HepG2 (cell line): ENCODE measurements around the gene ARHGDIA. TPM values are rescaled to one million over a fixed set of nuclear protein-coding genes. Genes with fewer than 3 reads are reported as not detected.

Experiments
- CCDC6 ChIP-seq: sonication (generic); formaldehyde crosslinking; IDR thresholded peaks from 2 replicates; pipeline ENCODE4 v1.8.1; 2022; ENCODE audit warnings: mild to moderate bottlenecking, missing genetic modification reagents, moderate library complexity
- DDIT3 ChIP-seq: sonication (generic); formaldehyde crosslinking; IDR thresholded peaks from 2 replicates; pipeline ENCODE4 v1.4.0; 2020; ENCODE audit warnings: mild to moderate bottlenecking, missing genetic modification reagents
- DMAP1 ChIP-seq: IDR thresholded peaks from 2 replicates; pipeline ENCODE4 v1.6.1; 2016
- KDM5A ChIP-seq: fragments of 200-600 bp; sonication (generic); IDR thresholded peaks from 2 replicates; pipeline ENCODE4 v1.7.0; 2018; ENCODE audit warnings: antibody characterized with exemption, mild to moderate bottlenecking, low read length, borderline replicate concordance
- MTA3 ChIP-seq: sonication (generic); formaldehyde crosslinking; IDR thresholded peaks from 2 replicates; pipeline ENCODE4 v1.4.0; 2020; ENCODE audit warnings: missing genetic modification reagents
- SATB2 ChIP-seq: sonication (generic); formaldehyde crosslinking; IDR thresholded peaks from 2 replicates; pipeline ENCODE4 v1.5.0; 2020; ENCODE audit warnings: missing genetic modification reagents
- TBP ChIP-seq: sonication (generic); formaldehyde crosslinking; IDR thresholded peaks from 2 replicates; pipeline ENCODE4 v1.5.0; 2020; ENCODE audit warnings: missing genetic modification reagents
- TCF12 ChIP-seq, 2 experiments: fragments of 450-650 bp in 1 of 2; sonication (generic) in 1 of 2; formaldehyde crosslinking in 1 of 2; IDR thresholded peaks; 2 replicates each; pipeline versions ENCODE4 v1.6.1 to v1.8.0; 2017 to 2022; ENCODE audit warnings: antibody characterized with exemption in 1 of 2, mild to moderate bottlenecking in 1 of 2, missing genetic modification reagents in 1 of 2, moderate library complexity in 1 of 2
- TOPORS ChIP-seq: sonication (generic); formaldehyde crosslinking; IDR thresholded peaks from 2 replicates; pipeline ENCODE4 v1.8.0; 2023; ENCODE audit warnings: mild to moderate bottlenecking, missing genetic modification reagents
- ZC3H4 ChIP-seq: sonication (generic); formaldehyde crosslinking; IDR thresholded peaks from 2 replicates; pipeline ENCODE4 v1.4.0; 2020; ENCODE audit warnings: missing genetic modification reagents, borderline replicate concordance
- ZFP37 ChIP-seq: sonication (generic); formaldehyde crosslinking; IDR thresholded peaks from 2 replicates; pipeline ENCODE4 v1.4.0; 2020; ENCODE audit warnings: missing genetic modification reagents, borderline replicate concordance
- ZFX ChIP-seq: sonication (generic); formaldehyde crosslinking; IDR thresholded peaks from 2 replicates; pipeline ENCODE4 v1.4.0; 2020; ENCODE audit warnings: mild to moderate bottlenecking, low read depth, missing genetic modification reagents, moderate library complexity
- ZNF512 ChIP-seq: sonication (generic); formaldehyde crosslinking; IDR thresholded peaks from 2 replicates; pipeline ENCODE4 v1.4.0; 2020; ENCODE audit warnings: mild to moderate bottlenecking, missing genetic modification reagents
- ZNF546 ChIP-seq: sonication (generic); formaldehyde crosslinking; conservative IDR thresholded peaks from 2 replicates; pipeline ENCODE4 v1.8.1; 2023; ENCODE audit warnings: mild to moderate bottlenecking, missing genetic modification reagents
- ZNF691 ChIP-seq: sonication (generic); formaldehyde crosslinking; IDR thresholded peaks from 2 replicates; pipeline ENCODE4 v1.4.0; 2020; ENCODE audit warnings: missing genetic modification reagents, low read depth, mild to moderate bottlenecking, borderline replicate concordance
- ZSCAN29 ChIP-seq: sonication (generic); formaldehyde crosslinking; conservative IDR thresholded peaks from 2 replicates; pipeline ENCODE4 v1.4.0; 2020; ENCODE audit warnings: mild to moderate bottlenecking, missing genetic modification reagents
- ZSCAN31 ChIP-seq: sonication (generic); formaldehyde crosslinking; IDR thresholded peaks from 2 replicates; pipeline ENCODE4 v1.5.0; 2020; ENCODE audit warnings: low read depth, mild to moderate bottlenecking, missing genetic modification reagents
- polyA plus RNA-seq, 8 experiments: library from polyadenylated mRNA; depleted of rRNA in 3 of 8; stranded (reverse) in 7 of 8; unstranded in 1 of 8; fragments of >200 nt; fragmentation: Illumina TruSeq in 4 of 8; extraction: Trizol in 4 of 8; gene quantifications; 2 replicates each; pipeline versions ENCODE4 v1.2.1 to v1.2.3, GENCODE V29; 2011 to 2016; ENCODE audit warnings: low read depth in 4 of 8, missing spikeins in 1 of 8, mixed read lengths in 1 of 8; ENCODE audit not compliant: insufficient read depth in 1 of 8
- total RNA-seq, 5 experiments: library from RNA; depleted of rRNA; stranded (reverse); fragments of >200 nt; fragmentation: Illumina TruSeq; extraction: Trizol; gene quantifications; 2 replicates each; pipeline ENCODE4 v1.2.3, GENCODE V29; 2016; ENCODE audit warnings: low read depth in 1 of 5
- TF ChIP-seq, protein P1 (sequence below): sonication (generic); formaldehyde crosslinking; IDR thresholded peaks from 2 replicates; pipeline ENCODE4 v1.5.1; 2020; ENCODE audit warnings: missing genetic modification reagents, mild to moderate bottlenecking, borderline replicate concordance
- TF ChIP-seq, protein P2 (sequence below): sonication (generic); formaldehyde crosslinking; IDR thresholded peaks from 2 replicates; pipeline ENCODE4 v1.5.1; 2020; ENCODE audit warnings: missing genetic modification reagents, mild to moderate bottlenecking, borderline replicate concordance

Gene ARHGDIA
- total and polyA plus RNA-seq, 2 of the 13 experiments (the other 11 are each of a cell fraction or from before 2014, with no cell fraction given): 40.0 to 64.0 TPM

- TF ChIP-seq, protein P1, sequence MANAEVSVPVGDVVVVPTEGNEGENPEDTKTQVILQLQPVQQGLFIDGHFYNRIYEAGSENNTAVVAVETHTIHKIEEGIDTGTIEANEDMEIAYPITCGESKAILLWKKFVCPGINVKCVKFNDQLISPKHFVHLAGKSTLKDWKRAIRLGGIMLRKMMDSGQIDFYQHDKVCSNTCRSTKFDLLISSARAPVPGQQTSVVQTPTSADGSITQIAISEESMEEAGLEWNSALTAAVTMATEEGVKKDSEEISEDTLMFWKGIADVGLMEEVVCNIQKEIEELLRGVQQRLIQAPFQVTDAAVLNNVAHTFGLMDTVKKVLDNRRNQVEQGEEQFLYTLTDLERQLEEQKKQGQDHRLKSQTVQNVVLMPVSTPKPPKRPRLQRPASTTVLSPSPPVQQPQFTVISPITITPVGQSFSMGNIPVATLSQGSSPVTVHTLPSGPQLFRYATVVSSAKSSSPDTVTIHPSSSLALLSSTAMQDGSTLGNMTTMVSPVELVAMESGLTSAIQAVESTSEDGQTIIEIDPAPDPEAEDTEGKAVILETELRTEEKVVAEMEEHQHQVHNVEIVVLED: peak; percentile 96
- peak; percentile 84; the same call in 1 of the 2 replicates for TF ChIP-seq CCDC6 (CRISPR knock-in tag)
- peak; percentile 76; the same call in 1 of the 2 replicates for TF ChIP-seq ZNF546 (CRISPR knock-in tag)
- TF ChIP-seq TBP (CRISPR knock-in tag): 0 out of 2 replicates have a peak, but pooled peaks have one; percentile 48
- TF ChIP-seq TCF12 (IDR thresholded peaks at IDR 0.05): no peak
- peak; percentile 91 for TF ChIP-seq TCF12 (CRISPR knock-in tag; IDR thresholded peaks at IDR 0.05)
- peak; percentile 91 for TF ChIP-seq KDM5A
- peak; percentile 46; the same call in 1 of the 2 replicates for TF ChIP-seq ZSCAN31 (CRISPR knock-in tag)
- TF ChIP-seq ZFP37 (CRISPR knock-in tag): peak; percentile 66; the same call in 1 of the 2 replicates
- no peak; the same call in 1 of the 2 replicates for TF ChIP-seq ZNF691
- no peak for TF ChIP-seq ZSCAN29 (CRISPR knock-in tag)
- TF ChIP-seq, protein P2, sequence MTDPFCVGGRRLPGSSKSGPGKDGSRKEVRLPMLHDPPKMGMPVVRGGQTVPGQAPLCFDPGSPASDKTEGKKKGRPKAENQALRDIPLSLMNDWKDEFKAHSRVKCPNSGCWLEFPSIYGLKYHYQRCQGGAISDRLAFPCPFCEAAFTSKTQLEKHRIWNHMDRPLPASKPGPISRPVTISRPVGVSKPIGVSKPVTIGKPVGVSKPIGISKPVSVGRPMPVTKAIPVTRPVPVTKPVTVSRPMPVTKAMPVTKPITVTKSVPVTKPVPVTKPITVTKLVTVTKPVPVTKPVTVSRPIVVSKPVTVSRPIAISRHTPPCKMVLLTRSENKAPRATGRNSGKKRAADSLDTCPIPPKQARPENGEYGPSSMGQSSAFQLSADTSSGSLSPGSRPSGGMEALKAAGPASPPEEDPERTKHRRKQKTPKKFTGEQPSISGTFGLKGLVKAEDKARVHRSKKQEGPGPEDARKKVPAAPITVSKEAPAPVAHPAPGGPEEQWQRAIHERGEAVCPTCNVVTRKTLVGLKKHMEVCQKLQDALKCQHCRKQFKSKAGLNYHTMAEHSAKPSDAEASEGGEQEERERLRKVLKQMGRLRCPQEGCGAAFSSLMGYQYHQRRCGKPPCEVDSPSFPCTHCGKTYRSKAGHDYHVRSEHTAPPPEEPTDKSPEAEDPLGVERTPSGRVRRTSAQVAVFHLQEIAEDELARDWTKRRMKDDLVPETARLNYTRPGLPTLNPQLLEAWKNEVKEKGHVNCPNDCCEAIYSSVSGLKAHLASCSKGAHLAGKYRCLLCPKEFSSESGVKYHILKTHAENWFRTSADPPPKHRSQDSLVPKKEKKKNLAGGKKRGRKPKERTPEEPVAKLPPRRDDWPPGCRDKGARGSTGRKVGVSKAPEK (CRISPR knock-in tag): no peak
- TF ChIP-seq DMAP1 (CRISPR knock-in tag): peak; percentile 98
- TF ChIP-seq MTA3 (CRISPR knock-in tag): no peak
- TF ChIP-seq TOPORS (CRISPR knock-in tag): 0 out of 2 replicates have a peak, but pooled peaks have one; percentile 14
- TF ChIP-seq ZNF512 (CRISPR knock-in tag): no peak
- TF ChIP-seq ZC3H4 (CRISPR knock-in tag): no peak; the same call in 1 of the 2 replicates
- 0 out of 2 replicates have a peak, but pooled peaks have one; percentile 12 for TF ChIP-seq SATB2
- TF ChIP-seq DDIT3 (CRISPR knock-in tag): no peak
- TF ChIP-seq ZFX (CRISPR knock-in tag): peak; percentile 94
Observed at GRCh38 chr17:81860756-81861568, 10.2 kb downstream of the ARHGDIA start (continued).
